GM23338 (cell line): ENCODE data around the gene COL9A3. TPM values are rescaled to one million over a fixed set of nuclear protein-coding genes. Genes with fewer than 3 reads are reported as not detected.

Source experiments
- ATAC-seq: fragments of 200-7000 bp; cut with Tn5 transposase; 3 replicates; pipeline ENCODE4 v1.9.1; 2020
- DNase-seq: peaks from one replicate; pipeline ENCODE4 v3.0.0-alpha.2; 2015; ENCODE audit warnings: low spot score
- H2AFZ ChIP-seq: fragments of 200-600 bp; sonication (generic); 2 replicates; pipeline ENCODE4 v1.8.0; 2016; ENCODE audit warnings: antibody characterized with exemption, mild to moderate bottlenecking, moderate library complexity
- H3F3A ChIP-seq: fragments of 200-600 bp; sonication (generic); replicated peaks from 2 replicates; pipeline ENCODE4 v1.8.0; 2017; ENCODE audit warnings: antibody characterized with exemption, mixed run types, low read depth
- H3K27ac ChIP-seq: fragments of 200-600 bp; sonication (generic); 2 replicates; pipeline ENCODE4 v1.6.1; 2016; ENCODE audit warnings: low read depth
- H3K27me3 ChIP-seq: fragments of 200-600 bp; sonication (generic); 2 replicates; pipeline ENCODE4 v1.8.0; 2016; ENCODE audit warnings: mild to moderate bottlenecking, mixed run types, moderate library complexity; ENCODE audit not compliant: insufficient read depth
- H3K36me3 ChIP-seq: fragments of 200-600 bp; sonication (generic); 2 replicates; pipeline ENCODE4 v1.8.0; 2016; ENCODE audit warnings: mild to moderate bottlenecking; ENCODE audit not compliant: insufficient read depth
- H3K4me1 ChIP-seq: fragments of 200-600 bp; sonication (generic); 2 replicates; pipeline ENCODE4 v1.8.0; 2016; ENCODE audit warnings: mild to moderate bottlenecking, moderate library complexity; ENCODE audit not compliant: insufficient read depth
- H3K4me2 ChIP-seq: fragments of 200-600 bp; sonication (generic); 2 replicates; pipeline ENCODE4 v1.7.1; 2017; ENCODE audit warnings: mixed run types
- H3K4me3 ChIP-seq: fragments of 200-600 bp; sonication (generic); 2 replicates; pipeline ENCODE4 v1.6.1; 2016; ENCODE audit warnings: mixed run types
- H3K79me2 ChIP-seq: fragments of 200-600 bp; sonication (generic); replicated peaks from 2 replicates; pipeline ENCODE4 v1.8.0; 2017; ENCODE audit warnings: mild to moderate bottlenecking; ENCODE audit not compliant: insufficient read depth
- H3K9me2 ChIP-seq: fragments of 200-600 bp; sonication (generic); 2 replicates; pipeline ENCODE4 v1.8.0; 2017; ENCODE audit not compliant: insufficient read depth
- H4K20me1 ChIP-seq: fragments of 200-600 bp; sonication (generic); replicated peaks from 2 replicates; pipeline ENCODE4 v1.8.0; 2017; ENCODE audit warnings: mild to moderate bottlenecking; ENCODE audit not compliant: insufficient read depth
- H3K27ac Mint-ChIP-seq: 2 replicates; pipeline ENCODE4 v1.8.0; 2020; ENCODE audit warnings: inconsistent platforms, mild to moderate bottlenecking, moderate library complexity, mixed read lengths
- H3K27me3 Mint-ChIP-seq: 3 replicates; pipeline ENCODE4 v1.8.0; 2022; ENCODE audit warnings: low read depth, mild to moderate bottlenecking, moderate library complexity, mixed read lengths, inconsistent platforms; ENCODE audit not compliant: insufficient read depth, poor library complexity
- H3K36me3 Mint-ChIP-seq: 3 replicates; pipeline ENCODE4 v1.8.0; 2021; ENCODE audit warnings: low read depth, mild to moderate bottlenecking, inconsistent platforms, moderate library complexity, mixed read lengths
- H3K4me1 Mint-ChIP-seq: 3 replicates; pipeline ENCODE4 v1.8.0; 2020; ENCODE audit warnings: mild to moderate bottlenecking, inconsistent platforms, mixed read lengths
- H3K4me3 Mint-ChIP-seq: 3 replicates; pipeline ENCODE4 v1.8.0; 2021; ENCODE audit warnings: moderate library complexity, mild to moderate bottlenecking, inconsistent platforms, mixed read lengths
- H3K9me3 Mint-ChIP-seq: 3 replicates; pipeline ENCODE4 v1.8.0; 2020; ENCODE audit warnings: moderate library complexity, mild to moderate bottlenecking, inconsistent platforms, mixed read lengths
- ETS1 ChIP-seq: IDR thresholded peaks from 2 replicates; pipeline ENCODE4 v1.6.1; 2016; ENCODE audit warnings: antibody characterized with exemption
- EZH2phosphoT487 ChIP-seq: fragments of 200-600 bp; sonication (generic); IDR thresholded peaks from one replicate; pipeline ENCODE4 v1.8.1; 2018; ENCODE audit warnings: antibody characterized with exemption; ENCODE audit not compliant: unreplicated experiment
- JUNB ChIP-seq: IDR thresholded peaks from one replicate; pipeline ENCODE4 v1.6.1; 2016; ENCODE audit warnings: antibody characterized with exemption; ENCODE audit not compliant: unreplicated experiment
- NANOG ChIP-seq: IDR thresholded peaks from 2 replicates; pipeline ENCODE4 v1.6.1; 2016; ENCODE audit warnings: antibody characterized with exemption, borderline replicate concordance
- POLR2AphosphoS5 ChIP-seq: IDR thresholded peaks from 2 replicates; pipeline ENCODE4 v1.6.1; 2016; ENCODE audit warnings: antibody characterized with exemption, low read depth
- ZNF114 ChIP-seq: fragments of 250-450 bp; sonication (Bioruptor Pico); IDR thresholded peaks from 2 replicates; pipeline ENCODE4 v1.5.0; 2020; ENCODE audit warnings: mild to moderate bottlenecking, moderate library complexity
- polyA plus RNA-seq: library from polyadenylated mRNA; unstranded; fragments of >200 nt; fragmentation: Nextera tagmentation; extraction: Ambion mirVana; gene quantifications from 2 replicates; pipeline ENCODE4 v1.2.1, GENCODE V29; 2016
- total RNA-seq: library from RNA; depleted of rRNA; stranded (reverse); fragments of >200 nt; shearing (Covaris generic); gene quantifications from 2 replicates; pipeline ENCODE4 v1.2.3, GENCODE V29; 2014
- TF ChIP-seq, protein P1 (sequence below): IDR thresholded peaks from one replicate; pipeline ENCODE4 v1.6.1; 2018; ENCODE audit warnings: antibody characterized with exemption; ENCODE audit not compliant: unreplicated experiment
- TF ChIP-seq, protein P2 (sequence below): fragments of 250-450 bp; sonication (Bioruptor Pico); IDR thresholded peaks from 2 replicates; pipeline ENCODE4 v1.5.0; 2020; ENCODE audit warnings: mild to moderate bottlenecking, moderate library complexity

Gene COL9A3
- total and polyA plus RNA-seq, 2 experiments from 2014 or later = 74.9 to 113 TPM

DNA sequence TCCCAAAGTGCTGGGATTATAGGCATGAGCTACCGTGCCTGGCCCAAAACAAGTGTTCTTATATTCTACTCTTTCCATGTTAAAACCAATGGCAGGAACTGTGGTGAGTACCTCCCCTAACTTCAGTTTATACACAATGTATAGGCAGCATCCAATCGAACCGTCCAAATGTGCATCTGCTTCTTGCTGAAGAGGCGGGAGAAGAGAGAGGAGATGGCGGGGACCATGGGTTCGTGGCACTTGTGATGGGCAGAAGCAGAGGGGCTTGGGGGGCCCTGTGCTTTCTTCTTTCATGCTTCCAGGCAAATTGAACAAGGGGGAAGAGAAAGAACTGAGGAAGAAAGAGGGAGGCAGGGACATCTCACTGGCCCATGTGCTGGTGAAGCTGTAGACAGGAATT lies 56.0 kb downstream of the COL9A3 start:
- Histone ChIP-seq H3K4me3 (no peak overlapping the region), H3K27me3 (no peaks in the 10 kb centered on the region), H3K9me2 (no peaks in the 10 kb centered on the region), H3F3A (peaks cover 22% of the 10 kb centered on the region), H4K20me1 (no peaks in the 10 kb centered on the region), H3K36me3 (no peaks in the 10 kb centered on the region), H3K79me2 (no peaks in the 10 kb centered on the region), H3K27ac (no peak overlapping the region), H3K4me2 (no peak overlapping the region), H2AFZ (no peak overlapping the region), H3K4me1 (peaks cover 12% of the 10 kb centered on the region; the same call in 1 of the 2 replicates)
- Mint-ChIP-seq H3K9me3 (peaks cover 5% of the 10 kb centered on the region; the same call in 2 of the 3 replicates), H3K4me3 (no peak overlapping the region), H3K36me3 (peaks cover 3% of the 10 kb centered on the region; the same call in 1 of the 3 replicates), H3K27me3 (peaks cover 32% of the 10 kb centered on the region), H3K4me1 (peaks cover 18% of the 10 kb centered on the region), H3K27ac (no peak overlapping the region)
- no peak for DNase-seq
- TF ChIP-seq NANOG (no peak), JUNB (no peak), ZNF114 (CRISPR knock-in tag) (no peak), ETS1 (no peak), POLR2AphosphoS5 (no peak), EZH2phosphoT487 (no peak)
- TF ChIP-seq, protein P1, sequence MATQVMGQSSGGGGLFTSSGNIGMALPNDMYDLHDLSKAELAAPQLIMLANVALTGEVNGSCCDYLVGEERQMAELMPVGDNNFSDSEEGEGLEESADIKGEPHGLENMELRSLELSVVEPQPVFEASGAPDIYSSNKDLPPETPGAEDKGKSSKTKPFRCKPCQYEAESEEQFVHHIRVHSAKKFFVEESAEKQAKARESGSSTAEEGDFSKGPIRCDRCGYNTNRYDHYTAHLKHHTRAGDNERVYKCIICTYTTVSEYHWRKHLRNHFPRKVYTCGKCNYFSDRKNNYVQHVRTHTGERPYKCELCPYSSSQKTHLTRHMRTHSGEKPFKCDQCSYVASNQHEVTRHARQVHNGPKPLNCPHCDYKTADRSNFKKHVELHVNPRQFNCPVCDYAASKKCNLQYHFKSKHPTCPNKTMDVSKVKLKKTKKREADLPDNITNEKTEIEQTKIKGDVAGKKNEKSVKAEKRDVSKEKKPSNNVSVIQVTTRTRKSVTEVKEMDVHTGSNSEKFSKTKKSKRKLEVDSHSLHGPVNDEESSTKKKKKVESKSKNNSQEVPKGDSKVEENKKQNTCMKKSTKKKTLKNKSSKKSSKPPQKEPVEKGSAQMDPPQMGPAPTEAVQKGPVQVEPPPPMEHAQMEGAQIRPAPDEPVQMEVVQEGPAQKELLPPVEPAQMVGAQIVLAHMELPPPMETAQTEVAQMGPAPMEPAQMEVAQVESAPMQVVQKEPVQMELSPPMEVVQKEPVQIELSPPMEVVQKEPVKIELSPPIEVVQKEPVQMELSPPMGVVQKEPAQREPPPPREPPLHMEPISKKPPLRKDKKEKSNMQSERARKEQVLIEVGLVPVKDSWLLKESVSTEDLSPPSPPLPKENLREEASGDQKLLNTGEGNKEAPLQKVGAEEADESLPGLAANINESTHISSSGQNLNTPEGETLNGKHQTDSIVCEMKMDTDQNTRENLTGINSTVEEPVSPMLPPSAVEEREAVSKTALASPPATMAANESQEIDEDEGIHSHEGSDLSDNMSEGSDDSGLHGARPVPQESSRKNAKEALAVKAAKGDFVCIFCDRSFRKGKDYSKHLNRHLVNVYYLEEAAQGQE = no peak
- TF ChIP-seq, protein P2, sequence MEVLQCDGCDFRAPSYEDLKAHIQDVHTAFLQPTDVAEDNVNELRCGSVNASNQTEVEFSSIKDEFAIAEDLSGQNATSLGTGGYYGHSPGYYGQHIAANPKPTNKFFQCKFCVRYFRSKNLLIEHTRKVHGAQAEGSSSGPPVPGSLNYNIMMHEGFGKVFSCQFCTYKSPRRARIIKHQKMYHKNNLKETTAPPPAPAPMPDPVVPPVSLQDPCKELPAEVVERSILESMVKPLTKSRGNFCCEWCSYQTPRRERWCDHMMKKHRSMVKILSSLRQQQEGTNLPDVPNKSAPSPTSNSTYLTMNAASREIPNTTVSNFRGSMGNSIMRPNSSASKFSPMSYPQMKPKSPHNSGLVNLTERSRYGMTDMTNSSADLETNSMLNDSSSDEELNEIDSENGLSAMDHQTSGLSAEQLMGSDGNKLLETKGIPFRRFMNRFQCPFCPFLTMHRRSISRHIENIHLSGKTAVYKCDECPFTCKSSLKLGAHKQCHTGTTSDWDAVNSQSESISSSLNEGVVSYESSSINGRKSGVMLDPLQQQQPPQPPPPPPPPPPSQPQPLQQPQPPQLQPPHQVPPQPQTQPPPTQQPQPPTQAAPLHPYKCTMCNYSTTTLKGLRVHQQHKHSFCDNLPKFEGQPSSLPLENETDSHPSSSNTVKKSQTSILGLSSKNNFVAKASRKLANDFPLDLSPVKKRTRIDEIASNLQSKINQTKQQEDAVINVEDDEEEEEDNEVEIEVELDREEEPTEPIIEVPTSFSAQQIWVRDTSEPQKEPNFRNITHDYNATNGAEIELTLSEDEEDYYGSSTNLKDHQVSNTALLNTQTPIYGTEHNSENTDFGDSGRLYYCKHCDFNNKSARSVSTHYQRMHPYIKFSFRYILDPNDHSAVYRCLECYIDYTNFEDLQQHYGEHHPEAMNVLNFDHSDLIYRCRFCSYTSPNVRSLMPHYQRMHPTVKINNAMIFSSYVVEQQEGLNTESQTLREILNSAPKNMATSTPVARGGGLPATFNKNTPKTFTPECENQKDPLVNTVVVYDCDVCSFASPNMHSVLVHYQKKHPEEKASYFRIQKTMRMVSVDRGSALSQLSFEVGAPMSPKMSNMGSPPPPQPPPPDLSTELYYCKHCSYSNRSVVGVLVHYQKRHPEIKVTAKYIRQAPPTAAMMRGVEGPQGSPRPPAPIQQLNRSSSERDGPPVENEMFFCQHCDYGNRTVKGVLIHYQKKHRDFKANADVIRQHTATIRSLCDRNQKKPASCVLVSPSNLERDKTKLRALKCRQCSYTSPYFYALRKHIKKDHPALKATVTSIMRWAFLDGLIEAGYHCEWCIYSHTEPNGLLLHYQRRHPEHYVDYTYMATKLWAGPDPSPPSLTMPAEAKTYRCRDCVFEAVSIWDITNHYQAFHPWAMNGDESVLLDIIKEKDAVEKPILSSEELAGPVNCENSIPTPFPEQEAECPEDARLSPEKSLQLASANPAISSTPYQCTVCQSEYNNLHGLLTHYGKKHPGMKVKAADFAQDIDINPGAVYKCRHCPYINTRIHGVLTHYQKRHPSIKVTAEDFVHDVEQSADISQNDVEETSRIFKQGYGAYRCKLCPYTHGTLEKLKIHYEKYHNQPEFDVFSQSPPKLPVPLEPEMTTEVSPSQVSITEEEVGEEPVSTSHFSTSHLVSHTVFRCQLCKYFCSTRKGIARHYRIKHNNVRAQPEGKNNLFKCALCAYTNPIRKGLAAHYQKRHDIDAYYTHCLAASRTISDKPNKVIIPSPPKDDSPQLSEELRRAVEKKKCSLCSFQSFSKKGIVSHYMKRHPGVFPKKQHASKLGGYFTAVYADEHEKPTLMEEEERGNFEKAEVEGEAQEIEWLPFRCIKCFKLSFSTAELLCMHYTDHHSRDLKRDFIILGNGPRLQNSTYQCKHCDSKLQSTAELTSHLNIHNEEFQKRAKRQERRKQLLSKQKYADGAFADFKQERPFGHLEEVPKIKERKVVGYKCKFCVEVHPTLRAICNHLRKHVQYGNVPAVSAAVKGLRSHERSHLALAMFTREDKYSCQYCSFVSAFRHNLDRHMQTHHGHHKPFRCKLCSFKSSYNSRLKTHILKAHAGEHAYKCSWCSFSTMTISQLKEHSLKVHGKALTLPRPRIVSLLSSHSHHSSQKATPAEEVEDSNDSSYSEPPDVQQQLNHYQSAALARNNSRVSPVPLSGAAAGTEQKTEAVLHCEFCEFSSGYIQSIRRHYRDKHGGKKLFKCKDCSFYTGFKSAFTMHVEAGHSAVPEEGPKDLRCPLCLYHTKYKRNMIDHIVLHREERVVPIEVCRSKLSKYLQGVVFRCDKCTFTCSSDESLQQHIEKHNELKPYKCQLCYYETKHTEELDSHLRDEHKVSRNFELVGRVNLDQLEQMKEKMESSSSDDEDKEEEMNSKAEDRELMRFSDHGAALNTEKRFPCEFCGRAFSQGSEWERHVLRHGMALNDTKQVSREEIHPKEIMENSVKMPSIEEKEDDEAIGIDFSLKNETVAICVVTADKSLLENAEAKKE (CRISPR knock-in tag) = no peak
- ATAC-seq = no peak
